OCI-LY1 (cell line): ENCODE results near the gene CELF2.

Experiments used
- H2AFZ ChIP-seq: fragments of 200-600 bp; sonication (generic), shearing (Covaris generic); 2 replicates; pipeline ENCODE4 v1.6.0; 2014; ENCODE audit warnings: antibody characterized with exemption, mild to moderate bottlenecking, low read length
- H3F3A ChIP-seq: fragments of 200-600 bp; sonication (generic), shearing (Covaris generic); 2 replicates; pipeline ENCODE4 v1.6.0; 2014; ENCODE audit warnings: mild to moderate bottlenecking, antibody characterized with exemption, low read length, moderate library complexity; ENCODE audit not compliant: insufficient read depth
- H3K27ac ChIP-seq: fragments of 200-600 bp; sonication (generic); 2 replicates; pipeline ENCODE4 v1.5.1; 2014; ENCODE audit warnings: low read length, mixed run types, mild to moderate bottlenecking, low read depth; ENCODE audit not compliant: poor library complexity, severe bottlenecking
- H3K27me3 ChIP-seq: fragments of 200-600 bp; sonication (generic); 2 replicates; pipeline ENCODE4 v1.6.0; 2014; ENCODE audit warnings: antibody characterized with exemption, mild to moderate bottlenecking, low read length, moderate library complexity; ENCODE audit not compliant: insufficient read depth
- H3K36me3 ChIP-seq: fragments of 200-600 bp; sonication (generic); 2 replicates; pipeline ENCODE4 v1.6.1; 2014; ENCODE audit warnings: mild to moderate bottlenecking, antibody characterized with exemption, low read length, moderate library complexity, mixed read lengths; ENCODE audit not compliant: insufficient read depth
- H3K4me1 ChIP-seq: fragments of 200-600 bp; sonication (generic); 2 replicates; pipeline ENCODE4 v1.5.1; 2014; ENCODE audit warnings: mild to moderate bottlenecking, low read length, moderate library complexity; ENCODE audit not compliant: insufficient read depth, severe bottlenecking
- H3K4me2 ChIP-seq: fragments of 200-600 bp; sonication (generic), shearing (Covaris generic); 2 replicates; pipeline ENCODE4 v1.6.1; 2014; ENCODE audit warnings: low read length
- H3K4me3 ChIP-seq: fragments of 200-600 bp; sonication (generic); 2 replicates; pipeline ENCODE4 v1.5.1; 2014; ENCODE audit warnings: low read length, low read depth, mild to moderate bottlenecking, mixed read lengths; ENCODE audit not compliant: poor library complexity, severe bottlenecking
- H3K79me2 ChIP-seq: fragments of 200-600 bp; shearing (Covaris generic); 2 replicates; pipeline ENCODE4 v1.6.1; 2016; ENCODE audit warnings: mixed run types, low read length, mixed read lengths; ENCODE audit not compliant: insufficient read depth
- H3K9ac ChIP-seq: fragments of 200-600 bp; sonication (generic), shearing (Covaris generic); 2 replicates; pipeline ENCODE4 v1.6.1; 2014; ENCODE audit warnings: mild to moderate bottlenecking, low read length, mixed read lengths
- H3K9me2 ChIP-seq: fragments of 200-600 bp; sonication (generic), shearing (Covaris generic); 2 replicates; pipeline ENCODE4 v1.6.1; 2014; ENCODE audit warnings: low read depth, mild to moderate bottlenecking, low read length, mixed read lengths
- H3K9me3 ChIP-seq: fragments of 200-600 bp; shearing (Covaris generic); 2 replicates; pipeline ENCODE4 v1.6.1; 2014; ENCODE audit warnings: low read length, mixed read lengths
- H4K20me1 ChIP-seq: fragments of 200-600 bp; sonication (generic), shearing (Covaris generic); 2 replicates; pipeline ENCODE4 v1.6.0; 2016; ENCODE audit warnings: mild to moderate bottlenecking, low read length; ENCODE audit not compliant: insufficient read depth
- EZH2 ChIP-seq: fragments of 200-600 bp; sonication (generic), shearing (Covaris generic); IDR thresholded peaks from 2 replicates; pipeline ENCODE4 v1.8.0; 2017; ENCODE audit warnings: borderline replicate concordance, mixed run types, mild to moderate bottlenecking, antibody characterized with exemption, low read length, moderate library complexity, mixed read lengths
- TF ChIP-seq, protein P1 (sequence below): fragments of 200-600 bp; sonication (generic), shearing (Covaris generic); IDR thresholded peaks from 2 replicates; pipeline ENCODE4 v1.5.1; 2017; ENCODE audit warnings: mild to moderate bottlenecking, antibody characterized with exemption, low read length, moderate library complexity, mixed read lengths

The CELF2 gene

DNA sequence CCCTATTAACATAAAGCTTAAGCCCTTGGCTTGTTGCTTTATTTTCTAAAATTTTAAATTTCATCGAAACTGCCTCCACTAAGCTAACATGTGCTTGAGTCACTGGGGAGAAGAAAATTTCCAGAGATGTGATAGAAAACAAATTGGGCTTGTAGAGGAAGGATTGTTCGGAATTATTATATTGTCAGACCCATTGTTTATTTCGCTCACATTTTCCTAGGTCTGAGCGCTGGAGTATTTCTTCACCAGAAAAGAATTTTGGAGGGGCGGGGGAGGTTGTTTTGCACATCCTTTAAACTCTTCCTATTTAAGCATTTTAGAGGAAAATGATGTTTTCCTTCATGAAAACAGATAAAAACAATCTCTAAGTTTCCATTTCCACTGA lies 29.1 kb downstream of the CELF2 start:
- TF ChIP-seq, protein P1, sequence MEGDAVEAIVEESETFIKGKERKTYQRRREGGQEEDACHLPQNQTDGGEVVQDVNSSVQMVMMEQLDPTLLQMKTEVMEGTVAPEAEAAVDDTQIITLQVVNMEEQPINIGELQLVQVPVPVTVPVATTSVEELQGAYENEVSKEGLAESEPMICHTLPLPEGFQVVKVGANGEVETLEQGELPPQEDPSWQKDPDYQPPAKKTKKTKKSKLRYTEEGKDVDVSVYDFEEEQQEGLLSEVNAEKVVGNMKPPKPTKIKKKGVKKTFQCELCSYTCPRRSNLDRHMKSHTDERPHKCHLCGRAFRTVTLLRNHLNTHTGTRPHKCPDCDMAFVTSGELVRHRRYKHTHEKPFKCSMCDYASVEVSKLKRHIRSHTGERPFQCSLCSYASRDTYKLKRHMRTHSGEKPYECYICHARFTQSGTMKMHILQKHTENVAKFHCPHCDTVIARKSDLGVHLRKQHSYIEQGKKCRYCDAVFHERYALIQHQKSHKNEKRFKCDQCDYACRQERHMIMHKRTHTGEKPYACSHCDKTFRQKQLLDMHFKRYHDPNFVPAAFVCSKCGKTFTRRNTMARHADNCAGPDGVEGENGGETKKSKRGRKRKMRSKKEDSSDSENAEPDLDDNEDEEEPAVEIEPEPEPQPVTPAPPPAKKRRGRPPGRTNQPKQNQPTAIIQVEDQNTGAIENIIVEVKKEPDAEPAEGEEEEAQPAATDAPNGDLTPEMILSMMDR: no peak
- no peak for TF ChIP-seq EZH2
- Histone ChIP-seq H2AFZ (no peak overlapping the region), H3K27me3 (no peaks in the 10 kb centered on the region), H3K27ac (no peak overlapping the region), H3K9ac (no peak overlapping the region), H3K4me1 (no peaks in the 10 kb centered on the region), H3K36me3 (no peaks in the 10 kb centered on the region), H3K4me2 (no peak overlapping the region), H3F3A (no peaks in the 10 kb centered on the region), H3K79me2 (no peaks in the 10 kb centered on the region), H3K4me3 (no peak overlapping the region), H3K9me3 (no peaks in the 10 kb centered on the region), H3K9me2 (no peaks in the 10 kb centered on the region), H4K20me1 (no peaks in the 10 kb centered on the region)

DNA sequence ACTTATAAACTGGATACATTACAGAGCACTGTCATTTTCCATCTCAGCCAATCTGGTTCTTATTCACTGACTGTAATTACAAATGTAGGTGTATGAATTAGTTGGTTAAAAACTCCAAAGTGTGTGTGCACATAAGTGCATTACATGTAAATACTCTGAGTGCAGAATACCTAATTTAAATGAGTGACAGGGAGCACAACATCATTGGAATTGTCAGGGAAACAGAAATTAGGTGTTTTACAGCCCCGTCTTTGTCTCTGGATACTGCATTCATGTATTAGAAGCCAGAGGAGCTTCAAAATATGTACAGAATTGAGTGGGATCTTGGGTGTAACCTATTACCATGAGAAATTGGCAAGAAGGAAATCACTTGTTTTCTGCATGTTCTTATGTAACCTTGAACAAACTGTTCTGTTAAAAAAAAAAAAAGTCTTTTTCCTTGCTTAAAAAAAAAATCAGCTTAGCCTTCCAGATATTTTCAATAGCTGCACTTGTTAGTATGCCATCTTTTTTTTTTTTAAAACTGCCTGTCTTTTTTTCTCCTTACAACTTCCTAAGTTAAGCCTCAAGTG lies 31.1 kb downstream of the CELF2 start:
- Histone ChIP-seq H3K36me3 (no peaks in the 10 kb centered on the region), H3K9ac (no peak overlapping the region), H3K4me2 (no peak overlapping the region), H3K79me2 (no peaks in the 10 kb centered on the region), H3K27ac (no peak overlapping the region), H3K27me3 (no peaks in the 10 kb centered on the region), H3K9me2 (no peaks in the 10 kb centered on the region), H3K4me3 (no peak overlapping the region), H3K4me1 (no peaks in the 10 kb centered on the region), H3K9me3 (no peaks in the 10 kb centered on the region), H3F3A (no peaks in the 10 kb centered on the region), H2AFZ (no peak overlapping the region), H4K20me1 (no peaks in the 10 kb centered on the region)
- TF ChIP-seq EZH2: no peak
- TF ChIP-seq, protein P1: no peak

DNA sequence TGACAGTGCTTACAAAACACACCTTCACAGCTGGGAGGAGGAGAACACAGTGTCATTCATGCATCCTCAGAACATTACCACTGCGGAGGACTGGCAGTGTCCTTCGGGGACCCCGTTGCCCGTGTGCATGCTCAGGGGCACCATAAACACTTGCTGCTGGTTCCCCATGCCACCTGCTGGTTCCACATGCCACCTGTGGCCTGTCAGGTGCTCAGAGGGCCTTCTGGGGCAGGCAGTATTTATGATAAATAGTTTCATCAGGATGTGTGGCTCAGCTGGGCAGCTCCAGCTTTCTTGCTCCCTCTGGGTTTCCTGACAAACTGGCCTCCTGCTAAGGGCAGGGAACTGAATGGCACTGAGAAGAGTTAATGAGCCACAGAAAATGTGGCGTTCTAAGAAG lies 32.1 kb downstream of the CELF2 start:
- Histone ChIP-seq H3K27ac (no peak overlapping the region), H4K20me1 (no peaks in the 10 kb centered on the region), H3K9me2 (no peaks in the 10 kb centered on the region), H3F3A (no peaks in the 10 kb centered on the region), H3K36me3 (no peaks in the 10 kb centered on the region), H2AFZ (no peak overlapping the region), H3K4me1 (no peaks in the 10 kb centered on the region), H3K9ac (no peak overlapping the region), H3K27me3 (no peaks in the 10 kb centered on the region), H3K4me2 (no peak overlapping the region), H3K79me2 (no peaks in the 10 kb centered on the region), H3K9me3 (no peaks in the 10 kb centered on the region), H3K4me3 (no peak overlapping the region)
- no peak for TF ChIP-seq EZH2
- TF ChIP-seq, protein P1: no peak
